ENCODE results near the gene CLOCK.

DNA sequence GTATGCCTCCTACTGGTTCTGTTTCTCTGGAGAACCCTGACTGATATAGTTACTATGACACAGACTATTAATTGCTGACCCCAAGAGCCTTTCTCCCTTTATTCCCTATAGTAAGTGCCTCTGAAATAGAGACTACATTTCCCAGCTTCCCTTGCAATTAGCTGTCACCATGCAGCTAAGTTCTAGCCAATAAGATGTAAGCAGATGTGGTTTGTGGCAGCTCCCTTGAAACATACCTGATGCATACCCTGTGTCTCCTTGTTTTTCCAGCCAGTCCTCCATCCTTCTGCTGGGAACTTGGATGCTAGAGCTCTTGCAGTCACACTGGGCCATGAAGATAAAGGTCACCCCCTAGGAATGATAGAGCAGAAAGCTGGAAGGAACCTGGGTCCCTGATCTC, 160.6 kb downstream of the CLOCK start:
- TF ChIP-seq, protein P1, sequence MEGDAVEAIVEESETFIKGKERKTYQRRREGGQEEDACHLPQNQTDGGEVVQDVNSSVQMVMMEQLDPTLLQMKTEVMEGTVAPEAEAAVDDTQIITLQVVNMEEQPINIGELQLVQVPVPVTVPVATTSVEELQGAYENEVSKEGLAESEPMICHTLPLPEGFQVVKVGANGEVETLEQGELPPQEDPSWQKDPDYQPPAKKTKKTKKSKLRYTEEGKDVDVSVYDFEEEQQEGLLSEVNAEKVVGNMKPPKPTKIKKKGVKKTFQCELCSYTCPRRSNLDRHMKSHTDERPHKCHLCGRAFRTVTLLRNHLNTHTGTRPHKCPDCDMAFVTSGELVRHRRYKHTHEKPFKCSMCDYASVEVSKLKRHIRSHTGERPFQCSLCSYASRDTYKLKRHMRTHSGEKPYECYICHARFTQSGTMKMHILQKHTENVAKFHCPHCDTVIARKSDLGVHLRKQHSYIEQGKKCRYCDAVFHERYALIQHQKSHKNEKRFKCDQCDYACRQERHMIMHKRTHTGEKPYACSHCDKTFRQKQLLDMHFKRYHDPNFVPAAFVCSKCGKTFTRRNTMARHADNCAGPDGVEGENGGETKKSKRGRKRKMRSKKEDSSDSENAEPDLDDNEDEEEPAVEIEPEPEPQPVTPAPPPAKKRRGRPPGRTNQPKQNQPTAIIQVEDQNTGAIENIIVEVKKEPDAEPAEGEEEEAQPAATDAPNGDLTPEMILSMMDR (conservative IDR thresholded peaks at IDR 0.05; ENCODE audit: low read length): no peak
- no peak for TF ChIP-seq EZH2phosphoT487 (IDR thresholded peaks at IDR 0.05; ENCODE audit: borderline replicate concordance, low read depth, low read length)

Data from OCI-LY7 (cell line).